ENCODE data around the gene MXRA8.
A peak's percentile ranks its signal among the peaks of the same experiment; 100 is the strongest.

The MXRA8 gene

GRCh38 chr1:1366699-1367066, 8.3 kb upstream of the MXRA8 start:
- no peak for DNase-seq (ENCODE audit: low read depth)

DNA sequence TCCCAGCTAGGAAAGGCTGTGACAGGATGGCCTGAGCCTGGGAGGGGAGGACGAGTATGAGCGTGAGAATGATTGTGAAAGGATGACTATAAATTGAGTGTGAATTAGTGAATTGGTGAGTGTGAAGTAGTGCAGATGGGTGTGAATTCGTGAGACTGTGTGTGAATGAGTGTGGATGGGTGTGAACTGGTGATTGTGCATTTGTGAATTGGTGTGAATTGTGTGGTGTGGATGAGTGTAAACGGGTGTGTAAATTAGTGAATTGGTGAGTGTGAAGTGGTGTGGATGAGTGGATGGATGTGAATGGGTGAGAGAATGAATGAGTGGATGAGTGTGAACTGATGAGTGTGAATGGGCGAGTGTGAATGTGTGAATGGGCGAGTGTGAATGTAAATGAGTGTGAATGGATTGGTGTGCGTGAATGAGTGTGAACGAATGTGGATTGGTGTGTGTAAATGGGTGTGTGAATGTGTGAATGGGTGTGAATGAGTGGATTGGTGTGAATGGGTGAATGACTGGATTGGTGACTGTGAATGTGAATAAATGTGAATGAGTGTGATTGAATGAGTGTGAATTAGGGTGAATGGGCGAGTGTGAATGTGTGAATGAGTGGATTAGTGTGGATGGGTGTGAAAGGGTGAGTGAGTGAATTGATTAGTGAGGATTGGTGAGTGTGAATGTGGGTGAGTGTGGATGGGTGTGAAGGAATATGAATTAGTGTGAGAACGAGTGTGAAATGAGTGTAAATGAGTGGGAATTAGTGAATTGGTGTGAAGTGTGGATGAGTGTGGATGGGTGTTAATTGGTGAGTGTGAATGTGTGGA, 7.7 kb upstream of the MXRA8 start:
- DNase-seq (ENCODE audit: low read depth): no peak

DNA sequence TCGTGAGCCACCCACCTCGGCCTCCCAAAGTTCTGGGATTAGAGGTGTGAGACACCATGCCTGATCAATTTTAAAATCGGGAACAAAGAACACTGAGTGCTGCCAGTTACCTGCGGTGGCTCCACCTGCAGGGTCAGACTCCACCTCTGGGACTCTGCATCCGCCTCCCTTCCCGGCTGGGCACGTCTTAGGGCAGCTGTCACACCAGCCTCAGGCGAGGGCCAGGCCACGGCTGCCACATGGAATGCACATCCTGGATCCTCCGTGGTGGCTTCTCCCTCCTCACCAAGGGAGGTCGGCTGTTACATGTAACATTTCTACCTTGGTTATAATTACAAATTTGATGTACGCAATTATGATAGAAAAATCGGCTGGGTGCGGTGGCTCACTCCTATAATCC, 5.9 kb upstream of the MXRA8 start:
- no peak for DNase-seq (ENCODE audit: low read depth)

DNA sequence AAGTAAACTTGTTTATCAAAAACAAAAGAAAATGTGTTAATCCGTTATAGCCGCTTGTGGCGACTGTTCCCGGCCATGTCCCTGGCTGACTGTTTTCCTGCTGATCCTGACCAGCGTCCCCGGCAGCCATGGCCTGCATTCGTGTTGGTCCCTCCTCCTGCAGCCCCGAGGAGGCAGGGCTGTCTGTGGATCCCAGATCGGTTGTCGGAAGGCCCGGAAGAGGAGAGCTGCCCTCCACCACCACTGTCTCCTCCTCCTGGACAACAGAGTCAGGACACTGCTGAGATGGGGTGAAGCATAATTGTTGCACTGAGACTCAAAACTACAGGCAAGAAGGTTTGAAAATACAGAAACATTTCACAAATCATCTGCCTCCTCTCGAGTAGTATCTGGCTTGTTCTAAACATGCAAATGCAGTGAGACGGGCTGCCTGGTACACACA, 3.6 kb upstream of the MXRA8 start:
- peak; percentile 88 for DNase-seq (ENCODE audit: low read depth)

DNA sequence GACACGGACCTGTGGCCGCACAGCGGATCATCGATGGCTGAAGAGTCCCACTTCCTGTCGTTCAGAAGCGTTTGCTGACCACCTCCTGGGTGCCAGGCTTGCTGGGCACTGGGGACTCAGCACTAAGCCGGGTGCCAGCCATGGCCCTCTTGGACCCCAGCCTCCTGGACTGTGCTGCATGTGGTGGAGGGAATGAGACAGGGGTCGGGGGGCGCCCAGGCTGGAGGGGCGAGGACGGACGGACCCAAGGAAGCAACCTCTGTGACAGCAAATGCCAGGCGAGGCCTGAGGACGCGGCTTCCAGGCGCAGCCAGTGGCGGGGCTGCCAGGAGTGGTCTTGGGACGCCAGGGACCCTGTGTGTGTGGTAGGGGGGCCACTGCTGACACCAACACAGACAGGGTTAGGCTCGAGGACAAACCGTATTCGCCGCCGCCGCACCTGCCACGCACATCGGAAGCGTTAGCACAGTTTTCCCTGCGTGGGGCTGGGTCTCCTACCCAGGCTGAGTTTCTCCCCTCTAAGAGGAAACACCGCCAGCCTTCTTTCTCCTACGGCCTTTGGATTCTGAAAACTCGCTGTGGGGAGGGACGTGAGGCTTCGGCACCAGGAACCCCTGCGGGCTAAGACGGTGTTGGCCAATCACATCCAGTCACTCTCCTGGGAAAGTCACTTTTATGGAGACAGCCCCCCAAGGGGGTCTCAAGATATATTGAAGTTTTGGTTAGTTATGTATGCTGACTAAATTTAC, 3.1 kb upstream of the MXRA8 start:
- no peak for DNase-seq (ENCODE audit: low read depth)

DNA sequence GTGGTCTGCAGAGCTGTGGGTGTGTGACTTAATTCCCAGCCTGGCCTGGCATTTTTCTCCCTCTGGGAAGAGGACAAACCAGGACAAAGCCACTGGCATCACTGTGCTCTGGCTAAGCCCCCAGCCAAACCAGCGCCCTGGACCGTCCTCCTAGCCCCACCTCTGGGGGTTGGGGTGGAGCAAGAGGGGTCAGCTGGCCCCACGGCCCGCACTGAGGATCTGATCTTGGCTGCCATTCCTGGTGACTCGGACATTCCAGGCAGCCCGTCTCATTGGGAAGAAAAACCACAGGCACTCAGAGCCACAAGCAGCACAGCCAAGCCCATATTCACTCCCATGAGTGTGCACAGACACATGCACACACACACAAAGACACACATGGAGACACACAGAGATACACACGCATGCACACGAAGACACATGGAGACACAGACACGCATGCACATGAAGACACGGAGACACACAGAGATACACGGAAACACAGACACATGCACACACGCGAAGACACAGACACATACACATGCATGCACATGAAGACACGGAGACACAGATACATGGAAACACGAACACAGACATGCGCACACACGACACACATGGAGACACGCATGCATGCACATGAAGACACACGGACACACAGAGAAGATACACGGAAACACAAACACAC, 2.3 kb upstream of the MXRA8 start:
- peak; percentile 95 for DNase-seq (ENCODE audit: low read depth)

GRCh38 chr1:1359664-1360468, 1.5 kb upstream of the MXRA8 start:
- peak; percentile 88 for DNase-seq (ENCODE audit: low read depth)

- DNase-seq (ENCODE audit: low read depth): peak; percentile 85
Observed at GRCh38 chr1:1359308-1359663, 931 bp upstream of the MXRA8 start.

DNA sequence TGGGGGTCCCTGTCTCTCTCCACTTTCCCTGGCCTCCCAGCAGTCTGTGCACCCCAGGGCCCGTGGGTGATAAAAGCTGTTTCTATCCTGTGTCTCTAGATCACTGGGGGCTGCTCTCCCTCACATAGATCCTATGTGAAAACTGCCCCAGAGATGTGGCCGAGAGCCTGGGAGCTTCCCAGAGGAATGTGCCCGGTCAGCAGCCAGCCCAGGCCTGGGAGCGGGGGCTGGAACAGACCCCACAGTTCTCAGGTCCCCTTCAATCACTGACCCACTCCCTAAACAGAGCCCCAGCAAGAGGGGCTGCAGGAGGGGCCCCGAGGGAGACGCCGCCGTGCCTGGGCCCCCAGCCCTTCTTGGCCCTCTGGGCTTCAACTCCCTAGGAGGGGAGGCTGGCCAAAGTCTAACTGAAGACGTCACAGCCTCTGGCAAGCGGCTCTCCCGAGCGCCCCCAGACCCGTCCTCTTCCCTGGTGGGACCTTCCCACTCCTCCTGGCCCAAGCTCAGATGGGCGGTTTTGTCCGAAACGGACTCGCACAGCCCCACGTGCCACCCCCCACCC, 403 bp downstream of the MXRA8 start:
- DNase-seq (ENCODE audit: low read depth): no peak

GRCh38 chr1:1356796-1357401, 1.5 kb downstream of the MXRA8 start:
- no peak for DNase-seq (ENCODE audit: low read depth)

DNA sequence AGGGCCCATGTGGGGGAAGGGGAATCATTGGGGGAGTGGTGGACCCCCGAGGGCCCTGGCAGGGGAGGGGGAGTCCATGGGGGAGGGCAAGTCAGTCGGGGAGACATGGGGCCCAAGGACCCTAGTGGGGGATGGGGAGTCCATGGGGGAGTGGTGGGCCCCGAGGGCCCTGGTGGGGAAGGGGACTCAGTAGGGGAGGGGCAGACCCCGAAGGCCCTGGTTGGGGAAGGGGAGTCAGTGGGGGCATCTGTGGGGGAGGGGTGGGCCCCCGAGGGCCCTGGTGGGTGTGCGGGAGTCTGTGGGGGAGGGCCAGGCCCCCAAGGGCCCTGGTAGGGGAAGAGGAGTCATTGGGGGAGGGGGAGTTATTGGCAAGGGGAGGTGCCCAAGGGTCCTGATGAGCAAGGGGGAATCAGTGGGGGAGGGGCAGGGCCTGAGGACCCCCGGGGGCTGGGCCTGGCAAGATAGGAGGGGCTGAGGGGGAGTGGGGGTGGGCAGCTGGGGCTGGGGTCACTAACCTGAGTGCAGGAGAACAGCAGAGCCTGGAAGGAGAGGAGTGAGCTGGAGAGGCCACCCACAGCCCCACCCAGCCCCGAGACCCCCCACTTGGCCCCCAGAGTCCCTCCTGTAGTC, 2.1 kb downstream of the MXRA8 start:
- no peak for DNase-seq (ENCODE audit: low read depth)

GRCh38 chr1:1355416-1355815, 2.9 kb downstream of the MXRA8 start:
- peak; percentile 51 for DNase-seq (ENCODE audit: low read depth)

- no peak for DNase-seq (ENCODE audit: low read depth)
Observed at GRCh38 chr1:1354271-1355247, 3.8 kb downstream of the MXRA8 start.

DNA sequence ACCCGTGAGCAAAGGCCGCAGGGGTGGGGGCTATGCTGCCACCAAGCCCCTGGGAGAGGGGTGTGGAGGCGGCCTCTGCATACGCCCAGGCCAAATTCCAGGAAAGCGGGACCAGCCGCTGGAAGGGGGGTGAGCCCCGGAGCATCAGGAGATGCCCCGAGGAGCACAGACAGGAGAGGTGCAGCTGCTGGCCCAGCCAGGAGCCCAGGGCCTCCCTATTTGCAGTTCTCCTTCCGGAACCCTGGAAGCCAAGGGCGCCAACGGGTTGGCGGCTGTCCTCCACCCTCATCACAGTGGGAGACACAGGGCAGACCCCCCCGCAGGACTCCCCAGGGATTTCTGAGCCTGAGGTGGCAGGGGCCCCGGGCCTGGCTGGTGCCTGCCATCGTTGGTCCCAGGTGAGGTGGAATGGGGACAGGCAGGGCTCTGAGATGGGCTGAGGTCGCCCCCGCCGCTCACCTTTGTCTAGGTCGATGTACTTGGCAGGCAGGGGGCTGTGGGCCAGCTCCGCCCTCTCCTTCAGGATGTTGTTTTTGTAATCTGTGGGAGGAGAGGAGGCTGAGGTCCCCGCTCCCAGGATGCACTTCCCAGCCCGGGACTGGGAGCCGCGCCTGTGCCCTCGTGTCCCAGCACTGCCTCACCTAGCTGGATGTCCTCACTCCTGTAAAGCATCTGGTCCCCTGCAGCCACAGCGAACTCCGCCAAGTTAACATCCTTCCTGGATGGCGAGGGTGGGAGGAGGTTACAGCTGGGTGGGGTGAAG, 4.8 kb downstream of the MXRA8 start:
- DNase-seq (ENCODE audit: low read depth): no peak

- no peak for DNase-seq (ENCODE audit: low read depth)
Observed at GRCh38 chr1:1352786-1353388, 5.5 kb downstream of the MXRA8 start.

- peak; percentile 64 for DNase-seq (ENCODE audit: low read depth)
Observed at GRCh38 chr1:1351511-1352427, 6.6 kb downstream of the MXRA8 start.

GRCh38 chr1:1349256-1350012, 8.9 kb downstream of the MXRA8 start, which contains the start of gene DVL1:
Gene DVL1, minus strand, starts transcription at chr1:1349418. Its CDS starts 353 bp downstream, at chr1:1349065.
- peak; percentile 77 for DNase-seq (ENCODE audit: low read depth)
